Karpas-422 (cell line): ENCODE data around the gene ROR1. TPM values are rescaled to one million over a fixed set of nuclear protein-coding genes. Genes with fewer than 3 reads are reported as not detected.

ENCODE experiments used
- DNase-seq: peaks from one replicate; pipeline ENCODE4 v3.0.0-alpha.2; 2015
- H2AFZ ChIP-seq: fragments of 200-600 bp; sonication (generic); 2 replicates; pipeline ENCODE4 v1.6.1; 2014; ENCODE audit warnings: antibody characterized with exemption, low read length, mixed read lengths
- H3K27ac ChIP-seq: fragments of 200-600 bp; sonication (generic); 2 replicates; pipeline ENCODE4 v1.5.1; 2014; ENCODE audit warnings: mild to moderate bottlenecking, low read length, moderate library complexity
- H3K27me3 ChIP-seq: fragments of 200-600 bp; sonication (generic); 2 replicates; pipeline ENCODE4 v1.6.1; 2014; ENCODE audit warnings: low read length, mixed read lengths
- H3K36me3 ChIP-seq: fragments of 200-600 bp; sonication (generic); 2 replicates; pipeline ENCODE4 v1.6.1; 2014; ENCODE audit warnings: low read length, mixed read lengths; ENCODE audit not compliant: insufficient read depth
- H3K4me1 ChIP-seq: fragments of 200-600 bp; sonication (generic); 2 replicates; pipeline ENCODE4 v1.6.1; 2014; ENCODE audit warnings: mild to moderate bottlenecking, low read length, mixed read lengths
- H3K4me2 ChIP-seq: fragments of 200-600 bp; sonication (generic); 2 replicates; pipeline ENCODE4 v1.6.1; 2014; ENCODE audit warnings: low read length, low read depth, mild to moderate bottlenecking; ENCODE audit not compliant: poor library complexity, severe bottlenecking
- H3K4me3 ChIP-seq: fragments of 200-600 bp; sonication (generic); 2 replicates; pipeline ENCODE4 v1.5.1; 2014; ENCODE audit warnings: mild to moderate bottlenecking, antibody characterized with exemption, low read length, mixed read lengths
- H3K79me2 ChIP-seq: fragments of 200-600 bp; sonication (generic); 2 replicates; pipeline ENCODE4 v1.6.1; 2014; ENCODE audit warnings: mild to moderate bottlenecking, low read length, mixed read lengths
- H3K9ac ChIP-seq: fragments of 200-600 bp; sonication (generic); 2 replicates; pipeline ENCODE4 v1.6.0; 2014; ENCODE audit warnings: low read length
- H3K9me2 ChIP-seq: fragments of 200-600 bp; sonication (generic), shearing (Covaris generic); replicated peaks from 2 replicates; pipeline ENCODE4 v1.6.0; 2014; ENCODE audit warnings: mild to moderate bottlenecking, low read length, moderate library complexity; ENCODE audit not compliant: insufficient read depth
- H3K9me3 ChIP-seq: fragments of 300-700, 200-600 bp; sonication (generic); 2 replicates; pipeline ENCODE4 v1.6.1; 2014; ENCODE audit warnings: low read length, mixed read lengths
- H4K20me1 ChIP-seq: fragments of 200-600 bp; sonication (generic); 2 replicates; pipeline ENCODE4 v1.6.1; 2014; ENCODE audit warnings: mild to moderate bottlenecking, antibody characterized with exemption, low read length, low read depth; ENCODE audit not compliant: insufficient read depth
- total RNA-seq: library from RNA; depleted of rRNA; stranded (reverse); fragments of >200 nt; shearing (Covaris generic); gene quantifications from 2 replicates; pipeline ENCODE4 v1.2.3, GENCODE V29; 2014; ENCODE audit warnings: low replicate concordance

The ROR1 gene
- total RNA-seq, 1 experiment from 2014 or later: not detected

GRCh38 chr1:63864224-63864641, 90.4 kb downstream of the ROR1 start:
- Histone ChIP-seq H3K27me3 (no peaks in the 10 kb centered on the region), H3K4me3 (no peak overlapping the region), H3K9ac (no peak overlapping the region), H3K36me3 (no peaks in the 10 kb centered on the region), H3K79me2 (no peaks in the 10 kb centered on the region), H3K9me2 (no peaks in the 10 kb centered on the region), H3K27ac (no peak overlapping the region), H3K4me1 (no peaks in the 10 kb centered on the region), H3K4me2 (no peak overlapping the region), H2AFZ (no peak overlapping the region), H3K9me3 (no peaks in the 10 kb centered on the region), H4K20me1 (no peaks in the 10 kb centered on the region)
- DNase-seq: no peak

GRCh38 chr1:63865561-63865960, 91.7 kb downstream of the ROR1 start:
- H3K79me2 ChIP-seq: no peaks in the 10 kb centered on the region
- no peaks in the 10 kb centered on the region for H3K27me3 ChIP-seq
- DNase-seq: no peak
- H3K9me3 ChIP-seq: no peaks in the 10 kb centered on the region
- no peaks in the 10 kb centered on the region for H3K36me3 ChIP-seq
- H3K4me3 ChIP-seq: no peak overlapping the region
- H2AFZ ChIP-seq: no peak overlapping the region
- H3K4me2 ChIP-seq: no peak overlapping the region
- H4K20me1 ChIP-seq: no peaks in the 10 kb centered on the region
- no peaks in the 10 kb centered on the region for H3K4me1 ChIP-seq
- no peak overlapping the region for H3K27ac ChIP-seq
- no peak overlapping the region for H3K9ac ChIP-seq
- H3K9me2 ChIP-seq: no peaks in the 10 kb centered on the region

GRCh38 chr1:63866084-63866483, 92.3 kb downstream of the ROR1 start:
- Histone ChIP-seq H3K27ac (no peak overlapping the region), H4K20me1 (no peaks in the 10 kb centered on the region), H3K9me3 (no peaks in the 10 kb centered on the region), H3K27me3 (no peaks in the 10 kb centered on the region), H3K4me1 (no peaks in the 10 kb centered on the region), H3K79me2 (no peaks in the 10 kb centered on the region), H2AFZ (no peak overlapping the region), H3K9me2 (no peaks in the 10 kb centered on the region), H3K4me2 (no peak overlapping the region), H3K36me3 (no peaks in the 10 kb centered on the region), H3K9ac (no peak overlapping the region), H3K4me3 (no peak overlapping the region)
- no peak for DNase-seq

GRCh38 chr1:63867429-63868176, 93.8 kb downstream of the ROR1 start:
- Histone ChIP-seq H3K4me1 (no peaks in the 10 kb centered on the region), H3K4me2 (no peak overlapping the region), H3K9me3 (no peaks in the 10 kb centered on the region), H2AFZ (no peak overlapping the region), H3K36me3 (no peaks in the 10 kb centered on the region), H3K9me2 (no peaks in the 10 kb centered on the region), H3K9ac (no peak overlapping the region), H3K27me3 (no peaks in the 10 kb centered on the region), H4K20me1 (no peaks in the 10 kb centered on the region), H3K27ac (no peak overlapping the region), H3K79me2 (no peaks in the 10 kb centered on the region), H3K4me3 (no peak overlapping the region)
- no peak for DNase-seq

GRCh38 chr1:63868268-63868781, 94.5 kb downstream of the ROR1 start:
- Histone ChIP-seq H3K4me3 (no peak overlapping the region), H3K9ac (no peak overlapping the region), H3K27me3 (no peaks in the 10 kb centered on the region), H2AFZ (no peak overlapping the region), H3K27ac (no peak overlapping the region), H3K4me1 (no peaks in the 10 kb centered on the region), H3K36me3 (no peaks in the 10 kb centered on the region), H4K20me1 (no peaks in the 10 kb centered on the region), H3K4me2 (no peak overlapping the region), H3K9me3 (no peaks in the 10 kb centered on the region), H3K79me2 (no peaks in the 10 kb centered on the region), H3K9me2 (no peaks in the 10 kb centered on the region)
- peak; percentile 44 for DNase-seq

GRCh38 chr1:63870152-63870551, 96.3 kb downstream of the ROR1 start:
- Histone ChIP-seq H3K4me1 (no peaks in the 10 kb centered on the region), H3K36me3 (no peaks in the 10 kb centered on the region), H4K20me1 (no peaks in the 10 kb centered on the region), H3K79me2 (no peaks in the 10 kb centered on the region), H3K9me2 (no peaks in the 10 kb centered on the region), H3K9ac (no peak overlapping the region), H3K27me3 (no peaks in the 10 kb centered on the region), H3K4me2 (no peak overlapping the region), H2AFZ (no peak overlapping the region), H3K9me3 (no peaks in the 10 kb centered on the region), H3K27ac (no peak overlapping the region), H3K4me3 (no peak overlapping the region)
- DNase-seq: no peak

- Histone ChIP-seq H3K79me2 (no peaks in the 10 kb centered on the region), H2AFZ (no peak overlapping the region)
Observed at GRCh38 chr1:63871463-63871862, 97.6 kb downstream of the ROR1 start.

GRCh38 chr1:63873751-63874150, 99.9 kb downstream of the ROR1 start:
- no peak for DNase-seq

More at GRCh38 chr1:63871463-63871862, 97.6 kb downstream of the ROR1 start:
- H3K9me2 ChIP-seq: no peaks in the 10 kb centered on the region
- H3K4me3 ChIP-seq: no peak overlapping the region
- no peaks in the 10 kb centered on the region for H4K20me1 ChIP-seq
- DNase-seq: no peak
- H3K9ac ChIP-seq: no peak overlapping the region
- H3K36me3 ChIP-seq: no peaks in the 10 kb centered on the region
- H3K4me2 ChIP-seq: no peak overlapping the region
- no peaks in the 10 kb centered on the region for H3K9me3 ChIP-seq
- H3K27ac ChIP-seq: no peak overlapping the region
- no peaks in the 10 kb centered on the region for H3K4me1 ChIP-seq
- H3K27me3 ChIP-seq: no peaks in the 10 kb centered on the region

More at GRCh38 chr1:63873751-63874150, 99.9 kb downstream of the ROR1 start:
- no peaks in the 10 kb centered on the region for H3K27me3 ChIP-seq
- no peak overlapping the region for H3K4me3 ChIP-seq
- no peaks in the 10 kb centered on the region for H3K79me2 ChIP-seq
- no peak overlapping the region for H2AFZ ChIP-seq
- H3K27ac ChIP-seq: no peak overlapping the region
- H3K4me2 ChIP-seq: no peak overlapping the region
- H3K9ac ChIP-seq: no peak overlapping the region
- no peaks in the 10 kb centered on the region for H3K4me1 ChIP-seq
- H3K36me3 ChIP-seq: no peaks in the 10 kb centered on the region
- no peaks in the 10 kb centered on the region for H3K9me2 ChIP-seq
- H3K9me3 ChIP-seq: no peaks in the 10 kb centered on the region
- H4K20me1 ChIP-seq: no peaks in the 10 kb centered on the region
